ENCODE measurements around the gene NHLRC1. TPM values are rescaled to one million over a fixed set of nuclear protein-coding genes. Genes with fewer than 3 reads are reported as not detected.

Gene NHLRC1
- total and polyA plus RNA-seq, 9 of the 15 experiments (the other 6 are each of a cell fraction or from before 2014, with no cell fraction given), result not detected

DNA sequence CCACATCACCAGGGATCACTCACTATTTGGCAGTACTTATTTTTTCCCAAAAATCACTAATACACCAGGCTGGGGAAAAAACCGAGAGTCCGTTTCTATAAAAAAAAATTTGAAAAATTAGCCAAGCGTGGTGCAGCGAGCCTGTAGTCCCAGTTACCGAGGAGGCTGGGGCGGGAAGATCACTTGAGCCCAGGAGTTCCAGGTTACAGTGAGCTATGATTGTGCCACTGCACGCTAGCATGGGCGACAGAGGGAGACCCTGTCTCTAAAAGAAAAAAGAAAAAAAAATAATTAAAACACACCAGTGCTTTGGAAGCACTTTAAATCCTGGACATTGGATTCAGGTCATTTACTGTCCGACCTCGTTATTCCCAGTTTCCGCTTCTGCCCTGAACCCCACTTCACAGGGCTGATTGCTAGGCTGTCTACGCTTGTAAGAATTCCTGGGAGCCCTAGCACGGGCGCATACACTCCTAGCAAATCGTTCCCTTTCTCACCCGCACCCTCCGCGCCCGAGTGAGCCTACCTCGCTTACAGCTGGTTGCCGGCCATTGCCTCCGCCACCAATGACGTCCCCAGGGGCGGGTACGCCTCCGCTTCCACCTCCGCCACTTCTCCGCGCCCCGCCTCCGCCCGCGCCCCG is 32.2 kb upstream of the NHLRC1 start, which contains the start of gene TPMT (continued):
- TF ChIP-seq, protein P1, sequence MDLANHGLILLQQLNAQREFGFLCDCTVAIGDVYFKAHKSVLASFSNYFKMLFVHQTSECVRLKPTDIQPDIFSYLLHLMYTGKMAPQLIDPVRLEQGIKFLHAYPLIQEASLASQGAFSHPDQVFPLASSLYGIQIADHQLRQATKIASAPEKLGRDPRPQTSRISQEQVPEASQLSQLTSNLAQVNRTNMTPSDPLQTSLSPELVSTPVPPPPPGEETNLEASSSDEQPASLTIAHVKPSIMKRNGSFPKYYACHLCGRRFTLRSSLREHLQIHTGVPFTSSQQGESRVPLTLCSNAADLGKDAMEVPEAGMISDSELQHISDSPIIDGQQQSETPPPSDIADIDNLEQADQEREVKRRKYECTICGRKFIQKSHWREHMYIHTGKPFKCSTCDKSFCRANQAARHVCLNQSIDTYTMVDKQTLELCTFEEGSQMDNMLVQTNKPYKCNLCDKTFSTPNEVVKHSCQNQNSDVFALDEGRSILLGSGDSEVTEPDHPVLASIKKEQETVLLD (IDR thresholded peaks at IDR 0.05), result no peak

GRCh38 chr6:18153311-18153703 is 30.8 kb upstream of the NHLRC1 start:
- TF ChIP-seq KAT8 (IDR thresholded peaks at IDR 0.05; ENCODE audit: low read depth) (no peak), ZC3H11A (IDR thresholded peaks at IDR 0.05; ENCODE audit: low read depth, low read length) (no peak), ZNF445 (CRISPR knock-in tag; IDR thresholded peaks at IDR 0.05; ENCODE audit: low read depth) (no peak), PURB (CRISPR knock-in tag; IDR thresholded peaks at IDR 0.05; ENCODE audit: low read depth) (no peak), NRF1 (conservative IDR thresholded peaks at IDR 0.05 in 1 of 2, IDR thresholded peaks at IDR 0.05 in 1 of 2) (0 out of 4 replicates have a peak, but pooled peaks of 1 of the 2 experiments have one; percentile 6), ZNF134 (CRISPR knock-in tag; conservative IDR thresholded peaks at IDR 0.05) (no peak), NFE2 (IDR thresholded peaks at IDR 0.05; ENCODE audit: low read depth) (0 out of 2 replicates have a peak, but pooled peaks have one; percentile 10), CEBPB (tag; IDR thresholded peaks at IDR 0.05) (peak; percentile 6; the same call in 1 of the 2 replicates), ZNF589 (CRISPR knock-in tag; IDR thresholded peaks at IDR 0.05; ENCODE audit: low read depth) (no peak), DEAF1 (CRISPR knock-in tag; IDR thresholded peaks at IDR 0.05) (no peak), MEIS2 (IDR thresholded peaks at IDR 0.05; ENCODE audit: partially characterized antibody) (peak; percentile 12), ZNF324 (CRISPR knock-in tag; IDR thresholded peaks at IDR 0.05) (no peak), DDX20 (tag; IDR thresholded peaks at IDR 0.05; ENCODE audit: low read depth) (no peak), JUND (IDR thresholded peaks at IDR 0.05; ENCODE audit: borderline replicate concordance, low read depth, low read length) (no peak), JUND (tag; IDR thresholded peaks at IDR 0.05; ENCODE audit: borderline replicate concordance, low read depth, low read length) (peak; percentile 0; the same call in 1 of the 3 replicates)
- TF ChIP-seq, protein P2, sequence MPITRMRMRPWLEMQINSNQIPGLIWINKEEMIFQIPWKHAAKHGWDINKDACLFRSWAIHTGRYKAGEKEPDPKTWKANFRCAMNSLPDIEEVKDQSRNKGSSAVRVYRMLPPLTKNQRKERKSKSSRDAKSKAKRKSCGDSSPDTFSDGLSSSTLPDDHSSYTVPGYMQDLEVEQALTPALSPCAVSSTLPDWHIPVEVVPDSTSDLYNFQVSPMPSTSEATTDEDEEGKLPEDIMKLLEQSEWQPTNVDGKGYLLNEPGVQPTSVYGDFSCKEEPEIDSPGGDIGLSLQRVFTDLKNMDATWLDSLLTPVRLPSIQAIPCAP (CRISPR knock-in tag; IDR thresholded peaks at IDR 0.05; ENCODE audit: borderline replicate concordance), result no peak
- intact Hi-C loops (cut with micrococcal nuclease) (loop anchor here (5.0 to 10.0 kb wide), 3 partner anchors 166 to 449 kb away; partner anchors contain the start of genes KIF13A and NUP153), in situ Hi-C loops (cut with MboI) (no loop called here)
- H3K36me3 ChIP-seq (ENCODE audit: control insufficient read depth, insufficient read depth, low read length), result peaks cover 18% of the 10 kb centered on the region
- peak overlapping the region; percentile 30 for H3K27ac ChIP-seq (ENCODE audit: extremely low read depth, low read depth, low read length)
- H3K9ac ChIP-seq (ENCODE audit: insufficient read depth in 1 of 2, low read depth in 2 of 2, low read length in 2 of 2), result peak overlapping the region in 1 of 2 experiments; percentile 96; a peak in 2 of 4 replicates
- no peaks in the 10 kb centered on the region for H3K9me1 ChIP-seq (ENCODE audit: control insufficient read depth, insufficient read depth, low read length)
- peak overlapping the region; percentile 75 for H2AFZ ChIP-seq (ENCODE audit: low read depth, low read length)
- CTCF ChIA-PET (ENCODE audit: low intra/inter-chr PET ratio), result no interaction called here
- H4K20me1 ChIP-seq (replicated peaks; ENCODE audit: control insufficient read depth, insufficient read depth, low read length), result no peaks in the 10 kb centered on the region
- H3K9me3 ChIP-seq (replicated peaks; ENCODE audit: control insufficient read depth, insufficient read depth, low read depth, low read length), result no peaks in the 10 kb centered on the region
- DNase-seq (ENCODE audit: extremely low read depth in 1 of 4, low spot score in 3 of 4), result no peak
- H3K4me3 ChIP-seq, result peak overlapping the region; percentile 74; the same call in 1 of the 2 replicates
- no peak for FAIRE-seq
- peaks cover 14 to 23% of the 10 kb centered on the region in 2 experiments for H3K4me1 ChIP-seq (replicated peaks in 1 of 2; ENCODE audit: control insufficient read depth in 2 of 2, insufficient read depth in 2 of 2, low read length in 2 of 2)
- no peak for ATAC-seq
- no TSS peak for BruUV-seq (replicated peaks)
- H3K4me2 ChIP-seq (ENCODE audit: insufficient read depth, low read length), result peak overlapping the region; percentile 94
- H3K27me3 ChIP-seq (ENCODE audit: control insufficient read depth in 2 of 2, insufficient read depth in 2 of 2, low read length in 2 of 2), result no peaks in the 10 kb centered on the region
- peaks cover 40% of the 10 kb centered on the region for H3K79me2 ChIP-seq (ENCODE audit: control insufficient read depth, insufficient read depth, low read length)
- POLR2A ChIA-PET, result interaction anchor here (0.5 to 2.2 kb wide), 8 partner anchors 13 to 319 kb away, joined by 3 to 7 read pairs (median 4); no protein-coding TSS in a partner anchor

All from K562 (cell line).